ENCODE data around the gene ZSCAN25. TPM values are rescaled to one million over a fixed set of nuclear protein-coding genes. Genes with fewer than 3 reads are reported as not detected.

ZSCAN25 gene
- total and polyA plus RNA-seq, 2 of the 13 experiments (the other 11 are each of a cell fraction or from before 2014, with no cell fraction given): 12.1 to 16.8 TPM

DNA sequence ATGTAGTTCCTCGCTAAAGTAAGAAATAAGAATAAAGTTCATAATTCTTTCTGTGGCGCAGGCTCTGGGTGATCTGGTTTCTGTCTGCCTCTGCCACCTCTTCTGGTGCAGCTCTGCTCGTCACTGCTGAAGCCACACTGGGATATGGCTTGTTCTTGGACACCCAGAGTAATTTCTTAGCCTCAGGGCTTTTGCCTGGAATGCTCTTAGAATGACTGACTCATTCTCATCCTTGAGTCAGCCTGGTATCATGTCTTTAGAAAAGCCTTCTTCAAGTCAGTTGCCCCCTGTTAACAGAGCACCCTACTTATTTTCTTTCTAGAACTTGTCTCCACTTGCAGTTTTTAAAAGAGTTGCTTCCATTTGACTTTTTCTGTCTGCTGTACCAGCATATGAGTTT lies 2.0 kb downstream of the ZSCAN25 start (continued):
- TF ChIP-seq, protein P1, sequence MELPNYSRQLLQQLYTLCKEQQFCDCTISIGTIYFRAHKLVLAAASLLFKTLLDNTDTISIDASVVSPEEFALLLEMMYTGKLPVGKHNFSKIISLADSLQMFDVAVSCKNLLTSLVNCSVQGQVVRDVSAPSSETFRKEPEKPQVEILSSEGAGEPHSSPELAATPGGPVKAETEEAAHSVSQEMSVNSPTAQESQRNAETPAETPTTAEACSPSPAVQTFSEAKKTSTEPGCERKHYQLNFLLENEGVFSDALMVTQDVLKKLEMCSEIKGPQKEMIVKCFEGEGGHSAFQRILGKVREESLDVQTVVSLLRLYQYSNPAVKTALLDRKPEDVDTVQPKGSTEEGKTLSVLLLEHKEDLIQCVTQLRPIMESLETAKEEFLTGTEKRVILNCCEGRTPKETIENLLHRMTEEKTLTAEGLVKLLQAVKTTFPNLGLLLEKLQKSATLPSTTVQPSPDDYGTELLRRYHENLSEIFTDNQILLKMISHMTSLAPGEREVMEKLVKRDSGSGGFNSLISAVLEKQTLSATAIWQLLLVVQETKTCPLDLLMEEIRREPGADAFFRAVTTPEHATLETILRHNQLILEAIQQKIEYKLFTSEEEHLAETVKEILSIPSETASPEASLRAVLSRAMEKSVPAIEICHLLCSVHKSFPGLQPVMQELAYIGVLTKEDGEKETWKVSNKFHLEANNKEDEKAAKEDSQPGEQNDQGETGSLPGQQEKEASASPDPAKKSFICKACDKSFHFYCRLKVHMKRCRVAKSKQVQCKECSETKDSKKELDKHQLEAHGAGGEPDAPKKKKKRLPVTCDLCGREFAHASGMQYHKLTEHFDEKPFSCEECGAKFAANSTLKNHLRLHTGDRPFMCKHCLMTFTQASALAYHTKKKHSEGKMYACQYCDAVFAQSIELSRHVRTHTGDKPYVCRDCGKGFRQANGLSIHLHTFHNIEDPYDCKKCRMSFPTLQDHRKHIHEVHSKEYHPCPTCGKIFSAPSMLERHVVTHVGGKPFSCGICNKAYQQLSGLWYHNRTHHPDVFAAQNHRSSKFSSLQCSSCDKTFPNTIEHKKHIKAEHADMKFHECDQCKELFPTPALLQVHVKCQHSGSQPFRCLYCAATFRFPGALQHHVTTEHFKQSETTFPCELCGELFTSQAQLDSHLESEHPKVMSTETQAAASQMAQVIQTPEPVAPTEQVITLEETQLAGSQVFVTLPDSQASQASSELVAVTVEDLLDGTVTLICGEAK (IDR thresholded peaks at IDR 0.05): no peak
- TF ChIP-seq, protein P1 (CRISPR knock-in tag; IDR thresholded peaks at IDR 0.05): no peak
- TF ChIP-seq, protein P2, sequence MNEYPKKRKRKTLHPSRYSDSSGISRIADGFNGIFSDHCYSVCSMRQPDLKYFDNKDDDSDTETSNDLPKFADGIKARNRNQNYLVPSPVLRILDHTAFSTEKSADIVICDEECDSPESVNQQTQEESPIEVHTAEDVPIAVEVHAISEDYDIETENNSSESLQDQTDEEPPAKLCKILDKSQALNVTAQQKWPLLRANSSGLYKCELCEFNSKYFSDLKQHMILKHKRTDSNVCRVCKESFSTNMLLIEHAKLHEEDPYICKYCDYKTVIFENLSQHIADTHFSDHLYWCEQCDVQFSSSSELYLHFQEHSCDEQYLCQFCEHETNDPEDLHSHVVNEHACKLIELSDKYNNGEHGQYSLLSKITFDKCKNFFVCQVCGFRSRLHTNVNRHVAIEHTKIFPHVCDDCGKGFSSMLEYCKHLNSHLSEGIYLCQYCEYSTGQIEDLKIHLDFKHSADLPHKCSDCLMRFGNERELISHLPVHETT (CRISPR knock-in tag; conservative IDR thresholded peaks at IDR 0.05): no peak
- TF ChIP-seq ZFP37 (CRISPR knock-in tag; IDR thresholded peaks at IDR 0.05; ENCODE audit: borderline replicate concordance): no peak
- no peak for TF ChIP-seq ZBTB1 (CRISPR knock-in tag; IDR thresholded peaks at IDR 0.05; ENCODE audit: borderline replicate concordance)
- no peak for TF ChIP-seq ZNF841 (CRISPR knock-in tag; IDR thresholded peaks at IDR 0.05; ENCODE audit: borderline replicate concordance)
- TF ChIP-seq KMT2A (CRISPR knock-in tag; IDR thresholded peaks at IDR 0.05): no peak
- no peak for TF ChIP-seq ZKSCAN8 (CRISPR knock-in tag; IDR thresholded peaks at IDR 0.05; ENCODE audit: borderline replicate concordance)
- no peak for TF ChIP-seq GPN1 (CRISPR knock-in tag; IDR thresholded peaks at IDR 0.05; ENCODE audit: borderline replicate concordance)

Data from HepG2 (cell line).